HL-60 (cell line): Measurements from ENCODE around the gene DRC7.

Experiments used
- CTCF ChIP-seq: IDR thresholded peaks from one replicate; pipeline ENCODE4 v1.5.1; 2011; ENCODE audit warnings: low read length, control low read depth, inconsistent platforms; ENCODE audit not compliant: insufficient read depth
- GABPA ChIP-seq: IDR thresholded peaks from 2 replicates; pipeline ENCODE4 v1.6.1; 2012; ENCODE audit warnings: low read depth
- POLR2AphosphoS5 ChIP-seq: IDR thresholded peaks from 2 replicates; pipeline ENCODE4 v1.6.1; 2012; ENCODE audit warnings: low read depth

DNA sequence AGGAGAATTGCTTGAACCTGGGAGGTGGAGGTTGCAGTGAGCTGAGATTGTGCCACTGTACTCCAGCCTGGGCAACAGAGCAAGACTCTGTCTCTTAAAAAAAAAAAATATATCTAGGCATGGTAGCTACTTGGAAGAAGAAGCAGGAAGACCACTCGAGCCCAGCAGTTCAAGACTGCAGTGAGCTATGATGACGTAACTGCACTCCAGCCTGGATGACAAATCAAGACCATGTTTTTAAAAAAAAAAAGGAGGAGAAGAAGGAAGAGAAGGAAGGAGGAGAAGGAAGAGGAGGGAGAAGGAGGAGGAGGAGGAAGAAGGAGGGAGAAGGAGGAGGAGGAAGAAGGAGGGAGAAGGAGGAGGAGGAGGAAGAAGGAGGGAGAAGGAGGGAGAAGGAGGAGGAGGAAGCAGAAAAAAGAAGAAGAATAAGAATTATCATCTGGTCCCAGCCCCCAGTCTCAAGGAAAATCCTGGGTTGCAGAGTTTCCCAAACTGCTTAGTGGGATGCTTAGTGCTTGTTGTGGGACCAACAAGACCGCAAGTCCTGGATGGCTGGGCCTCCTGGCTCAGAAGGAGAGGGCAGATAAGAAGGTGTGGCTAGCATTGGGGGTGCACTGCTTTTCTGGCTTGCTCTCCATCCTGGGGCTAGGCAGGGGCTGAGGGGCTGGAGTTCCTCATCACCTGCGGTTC lies 3.7 kb upstream of the DRC7 start:
- TF ChIP-seq CTCF: no peak
- TF ChIP-seq GABPA: no peak
- no peak for TF ChIP-seq POLR2AphosphoS5
